Glutamatergic neuron (in vitro differentiated cells): Measurements from ENCODE around the gene ARHGAP40. TPM values are rescaled to one million over a fixed set of nuclear protein-coding genes. Genes with fewer than 3 reads are reported as not detected.

Source experiments
- DNase-seq: peaks from one replicate; pipeline ENCODE4 v3.0.0; 2022
- H3K27ac Mint-ChIP-seq: one replicate; pipeline ENCODE4 v1.8.0; 2020; ENCODE audit warnings: mild to moderate bottlenecking, mixed read lengths, inconsistent platforms; ENCODE audit not compliant: unreplicated experiment
- H3K27me3 Mint-ChIP-seq: one replicate; pipeline ENCODE4 v1.8.0; 2020; ENCODE audit warnings: mild to moderate bottlenecking, moderate library complexity, mixed read lengths, inconsistent platforms; ENCODE audit not compliant: unreplicated experiment
- H3K36me3 Mint-ChIP-seq: one replicate; pipeline ENCODE4 v1.8.0; 2020; ENCODE audit warnings: mild to moderate bottlenecking, mixed read lengths, inconsistent platforms; ENCODE audit not compliant: unreplicated experiment
- H3K4me1 Mint-ChIP-seq: one replicate; pipeline ENCODE4 v1.8.0; 2020; ENCODE audit warnings: mild to moderate bottlenecking, low read depth, mixed read lengths, inconsistent platforms; ENCODE audit not compliant: unreplicated experiment
- H3K4me3 Mint-ChIP-seq: one replicate; pipeline ENCODE4 v1.8.0; 2020; ENCODE audit warnings: mild to moderate bottlenecking, mixed read lengths, inconsistent platforms; ENCODE audit not compliant: unreplicated experiment
- H3K9me3 Mint-ChIP-seq: one replicate; pipeline ENCODE4 v1.8.0; 2020; ENCODE audit warnings: mild to moderate bottlenecking, moderate library complexity, mixed read lengths, inconsistent platforms; ENCODE audit not compliant: unreplicated experiment
- CTCF ChIP-seq: fragments of 200-600 bp; sonication (generic); IDR thresholded peaks from one replicate; pipeline ENCODE4 v1.5.0; 2021; ENCODE audit not compliant: partially characterized antibody, unreplicated experiment
- total RNA-seq: library from RNA; stranded (reverse); fragmentation: NEBNext Ultra II Directional; extraction: Animal tissue kit (Norgen Biotek cat#: 25700); gene quantifications from one replicate; pipeline ENCODE4 v1.2.1, GENCODE V29; 2021; ENCODE audit not compliant: unreplicated experiment

ARHGAP40 gene
- total RNA-seq, 1 donor from 2014 or later, result not detected

- Mint-ChIP-seq H3K36me3 (no peaks in the 10 kb centered on the region), H3K4me1 (peaks cover 6% of the 10 kb centered on the region), H3K27me3 (peaks cover 21% of the 10 kb centered on the region), H3K9me3 (peaks cover 2% of the 10 kb centered on the region), H3K4me3 (no peak overlapping the region), H3K27ac (no peak overlapping the region)
- TF ChIP-seq CTCF, result no peak
- no peak for DNase-seq
Observed at GRCh38 chr20:38644588-38645260, 43.1 kb downstream of the ARHGAP40 start.

DNA sequence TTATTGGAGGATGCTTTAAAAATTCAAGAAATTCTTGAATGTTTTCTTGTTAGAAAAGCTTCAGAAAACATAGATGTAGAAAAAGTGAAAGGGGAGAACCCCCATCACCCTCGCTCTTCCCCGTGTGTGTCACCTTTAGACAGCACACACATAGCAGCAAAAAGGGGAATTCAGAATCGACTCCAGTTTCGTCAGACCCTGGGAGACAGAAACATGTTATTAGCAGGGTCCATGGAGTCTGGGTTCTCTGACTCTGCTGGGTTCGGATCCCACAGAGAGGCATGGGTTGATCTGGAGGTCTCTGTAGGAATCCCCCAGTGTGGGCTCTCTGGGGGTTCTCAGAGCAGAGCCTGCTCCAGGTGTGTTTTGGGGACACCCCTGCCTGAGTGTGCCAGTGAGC lies 43.7 kb downstream of the ARHGAP40 start:
- H3K36me3 Mint-ChIP-seq, result no peaks in the 10 kb centered on the region
- no peak for DNase-seq
- peaks cover 6% of the 10 kb centered on the region for H3K4me1 Mint-ChIP-seq
- peaks cover 21% of the 10 kb centered on the region for H3K27me3 Mint-ChIP-seq
- no peak overlapping the region for H3K27ac Mint-ChIP-seq
- no peak overlapping the region for H3K4me3 Mint-ChIP-seq
- no peak for TF ChIP-seq CTCF
- H3K9me3 Mint-ChIP-seq, result peaks cover 2% of the 10 kb centered on the region

DNA sequence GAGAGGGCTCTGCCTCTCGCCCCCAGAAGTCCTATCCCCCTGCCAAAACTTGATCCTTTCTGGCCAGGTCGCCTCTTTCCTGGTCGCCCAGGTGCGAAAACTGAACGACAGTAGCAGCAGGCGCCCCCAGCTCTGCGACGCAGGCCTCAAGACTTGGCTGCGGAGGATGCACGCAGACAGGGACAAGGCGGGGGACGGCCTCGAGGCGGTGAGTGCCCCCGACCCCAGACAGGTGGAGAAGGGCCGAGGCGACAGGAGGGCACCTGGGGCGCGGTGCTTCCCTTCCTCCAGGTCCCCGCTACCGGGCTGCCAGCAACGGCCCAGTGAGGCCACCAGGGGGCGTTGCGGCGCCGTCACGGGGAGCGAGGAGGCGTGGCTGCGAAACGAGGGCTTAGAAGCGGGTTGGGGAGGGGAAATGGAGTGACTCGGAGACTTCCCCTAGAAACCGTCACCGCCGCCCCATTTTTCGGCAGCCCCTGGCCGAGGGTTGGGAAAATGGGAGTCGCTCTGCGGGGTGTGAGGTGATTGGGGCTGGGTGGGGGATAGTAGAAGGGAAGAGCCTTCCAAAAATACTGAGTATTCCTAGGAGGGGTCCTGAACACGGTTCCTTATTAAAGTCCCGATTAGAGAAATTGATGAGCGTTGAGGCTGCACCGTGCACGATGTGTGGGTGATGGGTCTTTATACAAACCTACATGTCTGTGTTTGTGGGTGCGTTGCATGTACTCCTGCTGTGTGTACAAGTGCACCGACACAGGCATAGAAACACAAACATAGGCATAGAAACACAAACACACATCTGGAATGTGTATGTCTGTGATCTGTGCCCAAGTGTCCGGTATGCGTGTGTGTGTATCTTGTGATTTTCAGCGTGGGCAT lies 44.6 kb downstream of the ARHGAP40 start:
- H3K27me3 Mint-ChIP-seq, result peaks cover 21% of the 10 kb centered on the region
- H3K36me3 Mint-ChIP-seq, result no peaks in the 10 kb centered on the region
- H3K9me3 Mint-ChIP-seq, result peaks cover 2% of the 10 kb centered on the region
- peak overlapping the region; percentile 75 for H3K4me3 Mint-ChIP-seq
- no peak overlapping the region for H3K27ac Mint-ChIP-seq
- peak; percentile 96 for TF ChIP-seq CTCF
- peak; percentile 89 for DNase-seq
- peaks cover 6% of the 10 kb centered on the region for H3K4me1 Mint-ChIP-seq

GRCh38 chr20:38649275-38649891 lies 47.8 kb downstream of the ARHGAP40 start:
- Mint-ChIP-seq H3K27me3 (peaks cover 25% of the 10 kb centered on the region), H3K36me3 (peaks cover 8% of the 10 kb centered on the region), H3K9me3 (peaks cover 2% of the 10 kb centered on the region), H3K4me1 (peaks cover 6% of the 10 kb centered on the region), H3K4me3 (peak overlapping the region; percentile 18), H3K27ac (no peak overlapping the region)
- peak; percentile 72 for DNase-seq
- peak; percentile 17 for TF ChIP-seq CTCF
